HG03432 (cell line): ENCODE data around the gene IQCK.

Experiments used
- ATAC-seq: cut with Tn5 transposase; IDR thresholded peaks from one replicate; pipeline ENCODE4 v1.9.1; 2021; ENCODE audit warnings: mild to moderate bottlenecking, moderate library complexity; ENCODE audit not compliant: unreplicated experiment

IQCK gene

GRCh38 chr16:19881028-19881427 is 163.0 kb downstream of the IQCK start:
- ATAC-seq = no peak

- no peak for ATAC-seq
Observed at GRCh38 chr16:19881783-19882182, 163.7 kb downstream of the IQCK start.

- no peak for ATAC-seq
Observed at GRCh38 chr16:19882186-19882585, 164.1 kb downstream of the IQCK start.

GRCh38 chr16:19882646-19883045 is 164.6 kb downstream of the IQCK start:
- ATAC-seq = no peak

- ATAC-seq = no peak
Observed at GRCh38 chr16:19883296-19883965, 165.4 kb downstream of the IQCK start.

- ATAC-seq = no peak
Observed at GRCh38 chr16:19883966-19884485, 166.0 kb downstream of the IQCK start.

GRCh38 chr16:19884611-19885450 is 166.8 kb downstream of the IQCK start, which contains the start of gene GPRC5B:
TSS of gene GPRC5B (minus strand) at chr16:19884848. CDS start at chr16:19872845, 12,003 bp downstream.
- ATAC-seq = no peak

- ATAC-seq = no peak
Observed at GRCh38 chr16:19885451-19886072, 167.5 kb downstream of the IQCK start.

- peak; percentile 62 for ATAC-seq
Observed at GRCh38 chr16:19886073-19886941, 168.2 kb downstream of the IQCK start.

GRCh38 chr16:19888834-19889233 is 170.8 kb downstream of the IQCK start:
- ATAC-seq = no peak

- ATAC-seq = no peak
Observed at GRCh38 chr16:19890901-19891300, 172.8 kb downstream of the IQCK start.

GRCh38 chr16:19892902-19893301 is 174.8 kb downstream of the IQCK start:
- no peak for ATAC-seq

GRCh38 chr16:19894586-19894985 is 176.5 kb downstream of the IQCK start:
- no peak for ATAC-seq

- ATAC-seq = no peak
Observed at GRCh38 chr16:19896951-19897350, 178.9 kb downstream of the IQCK start.

GRCh38 chr16:19898166-19898565 is 180.1 kb downstream of the IQCK start:
- no peak for ATAC-seq

GRCh38 chr16:19898924-19899604 is 181.0 kb downstream of the IQCK start:
- peak; percentile 58 for ATAC-seq

- ATAC-seq = no peak
Observed at GRCh38 chr16:19899605-19899955, 181.5 kb downstream of the IQCK start.

- ATAC-seq = no peak
Observed at GRCh38 chr16:19901164-19901563, 183.1 kb downstream of the IQCK start.

GRCh38 chr16:19907161-19907992 is 189.3 kb downstream of the IQCK start:
- no peak for ATAC-seq
